GM21717 (cell line): ENCODE results near the gene ITGB4.

Source experiments
- ATAC-seq: cut with Tn5 transposase; IDR thresholded peaks from one replicate; pipeline ENCODE4 v1.9.1; 2021; ENCODE audit warnings: mild to moderate bottlenecking, moderate library complexity; ENCODE audit not compliant: unreplicated experiment

The ITGB4 gene

DNA sequence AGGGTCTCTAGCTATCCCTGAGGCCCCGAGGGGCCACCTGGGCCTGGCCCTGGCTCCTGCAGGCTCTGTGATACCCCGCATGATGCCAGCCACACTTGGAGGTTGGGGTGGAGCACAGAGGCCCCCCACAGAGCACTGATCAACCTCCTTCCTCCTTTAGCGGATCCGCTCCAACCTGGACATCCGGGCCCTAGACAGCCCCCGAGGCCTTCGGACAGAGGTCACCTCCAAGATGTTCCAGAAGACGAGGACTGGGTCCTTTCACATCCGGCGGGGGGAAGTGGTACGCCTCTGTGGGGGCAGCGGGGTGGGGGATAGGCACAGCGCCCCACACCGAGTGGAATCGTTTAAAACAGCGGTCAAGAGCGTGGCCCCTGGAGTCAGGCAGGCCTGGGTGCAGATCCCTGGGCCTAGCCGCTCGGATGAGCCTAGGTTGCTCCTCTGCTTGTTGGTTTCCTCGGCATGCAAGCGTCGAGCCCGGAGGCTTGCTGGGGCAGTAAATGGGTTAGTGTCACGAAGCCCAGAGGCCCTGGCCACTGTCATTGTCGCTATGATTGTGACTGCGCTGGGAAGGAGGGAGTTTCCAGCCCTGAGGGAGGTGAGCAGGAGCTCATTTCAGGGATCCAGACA is 9.9 kb downstream of the ITGB4 start:
- ATAC-seq: no peak

DNA sequence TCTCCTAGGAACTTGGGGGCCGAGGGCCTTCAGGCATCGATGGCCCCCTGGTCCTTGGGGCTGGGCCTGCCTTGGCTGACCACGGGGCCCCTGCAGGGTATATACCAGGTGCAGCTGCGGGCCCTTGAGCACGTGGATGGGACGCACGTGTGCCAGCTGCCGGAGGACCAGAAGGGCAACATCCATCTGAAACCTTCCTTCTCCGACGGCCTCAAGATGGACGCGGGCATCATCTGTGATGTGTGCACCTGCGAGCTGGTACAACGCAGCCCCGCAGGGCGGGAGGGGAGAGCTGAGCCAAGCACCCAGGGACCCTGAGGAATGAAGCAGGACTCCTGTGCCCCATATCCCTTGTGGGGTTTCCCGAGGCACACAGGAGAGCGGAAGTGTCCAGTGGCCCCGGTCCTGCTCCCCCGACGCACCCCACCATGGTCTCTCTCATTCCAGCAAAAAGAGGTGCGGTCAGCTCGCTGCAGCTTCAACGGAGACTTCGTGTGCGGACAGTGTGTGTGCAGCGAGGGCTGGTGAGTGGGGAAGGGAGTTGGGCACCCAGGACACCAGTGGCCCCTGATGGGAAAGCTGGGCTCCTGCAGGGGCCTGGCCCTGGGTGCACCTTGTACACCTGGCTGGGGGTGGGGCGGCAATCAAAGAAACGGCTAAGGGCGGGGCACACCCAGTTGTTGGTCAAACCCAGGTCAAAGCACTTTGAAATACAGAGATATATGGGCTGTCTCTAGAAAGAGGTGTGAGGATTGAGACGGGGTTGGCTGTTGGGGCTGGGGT is 10.6 kb downstream of the ITGB4 start:
- ATAC-seq: no peak

- ATAC-seq: no peak
Observed at GRCh38 chr17:75733471-75733870, 12.2 kb downstream of the ITGB4 start.

- ATAC-seq: no peak
Observed at GRCh38 chr17:75734674-75735294, 13.5 kb downstream of the ITGB4 start.

- ATAC-seq: no peak
Observed at GRCh38 chr17:75736173-75736835, 15.0 kb downstream of the ITGB4 start.

GRCh38 chr17:75737133-75737962 is 16.1 kb downstream of the ITGB4 start:
- ATAC-seq: no peak

DNA sequence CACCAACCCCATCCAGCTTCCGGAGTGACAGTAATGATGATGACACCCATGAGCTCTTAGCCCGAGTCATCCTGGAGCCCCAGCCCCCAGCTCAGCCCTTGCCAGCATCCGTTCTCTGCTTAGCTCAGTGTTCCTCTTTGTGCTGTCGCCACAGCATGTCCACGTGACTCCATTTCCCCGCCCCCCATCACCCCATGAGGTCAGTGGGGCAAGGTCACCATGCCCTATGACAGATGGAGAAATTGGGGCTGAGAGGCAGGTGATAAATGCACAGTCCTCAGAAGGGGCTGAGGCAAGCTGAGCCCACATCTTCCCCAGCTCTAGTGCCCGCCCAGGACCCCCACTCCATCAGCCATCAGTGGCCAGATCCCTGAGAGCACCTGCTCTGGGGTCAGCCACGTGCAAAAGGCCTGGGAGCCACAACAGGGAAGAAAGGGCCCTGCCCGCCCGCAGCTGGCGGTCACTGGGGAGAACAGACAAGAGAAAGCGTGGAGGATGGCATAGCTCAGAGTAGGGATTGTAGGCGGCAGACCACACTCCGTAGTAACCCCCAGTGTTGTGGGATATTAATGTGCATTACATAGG is 17.1 kb downstream of the ITGB4 start:
- ATAC-seq: no peak

- ATAC-seq: no peak
Observed at GRCh38 chr17:75739174-75739573, 17.9 kb downstream of the ITGB4 start.

DNA sequence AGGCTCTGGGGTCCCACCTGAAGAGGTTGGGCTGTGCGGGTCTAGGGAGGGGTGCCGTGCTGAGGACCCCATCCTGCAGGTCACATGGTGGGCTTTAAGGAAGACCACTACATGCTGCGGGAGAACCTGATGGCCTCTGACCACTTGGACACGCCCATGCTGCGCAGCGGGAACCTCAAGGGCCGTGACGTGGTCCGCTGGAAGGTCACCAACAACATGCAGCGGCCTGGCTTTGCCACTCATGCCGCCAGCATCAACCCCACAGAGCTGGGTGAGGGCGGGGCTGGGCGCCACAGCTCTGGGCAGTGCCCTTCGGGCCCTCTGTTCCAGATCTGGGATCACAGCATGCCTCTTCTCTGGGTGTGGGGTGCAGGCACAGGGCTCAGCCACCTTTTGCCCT is 18.5 kb downstream of the ITGB4 start:
- ATAC-seq: no peak

GRCh38 chr17:75740215-75740614 is 19.0 kb downstream of the ITGB4 start:
- ATAC-seq: no peak

GRCh38 chr17:75740631-75741077 is 19.4 kb downstream of the ITGB4 start:
- no peak for ATAC-seq

DNA sequence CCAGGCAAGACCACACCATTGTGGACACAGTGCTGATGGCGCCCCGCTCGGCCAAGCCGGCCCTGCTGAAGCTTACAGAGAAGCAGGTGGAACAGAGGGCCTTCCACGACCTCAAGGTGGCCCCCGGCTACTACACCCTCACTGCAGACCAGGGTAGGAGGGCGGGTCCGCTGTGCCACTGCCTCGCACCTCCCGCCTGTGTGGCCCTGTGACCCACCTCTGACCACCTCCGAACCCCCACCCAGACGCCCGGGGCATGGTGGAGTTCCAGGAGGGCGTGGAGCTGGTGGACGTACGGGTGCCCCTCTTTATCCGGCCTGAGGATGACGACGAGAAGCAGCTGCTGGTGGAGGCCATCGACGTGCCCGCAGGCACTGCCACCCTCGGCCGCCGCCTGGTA is 21.1 kb downstream of the ITGB4 start:
- no peak for ATAC-seq

DNA sequence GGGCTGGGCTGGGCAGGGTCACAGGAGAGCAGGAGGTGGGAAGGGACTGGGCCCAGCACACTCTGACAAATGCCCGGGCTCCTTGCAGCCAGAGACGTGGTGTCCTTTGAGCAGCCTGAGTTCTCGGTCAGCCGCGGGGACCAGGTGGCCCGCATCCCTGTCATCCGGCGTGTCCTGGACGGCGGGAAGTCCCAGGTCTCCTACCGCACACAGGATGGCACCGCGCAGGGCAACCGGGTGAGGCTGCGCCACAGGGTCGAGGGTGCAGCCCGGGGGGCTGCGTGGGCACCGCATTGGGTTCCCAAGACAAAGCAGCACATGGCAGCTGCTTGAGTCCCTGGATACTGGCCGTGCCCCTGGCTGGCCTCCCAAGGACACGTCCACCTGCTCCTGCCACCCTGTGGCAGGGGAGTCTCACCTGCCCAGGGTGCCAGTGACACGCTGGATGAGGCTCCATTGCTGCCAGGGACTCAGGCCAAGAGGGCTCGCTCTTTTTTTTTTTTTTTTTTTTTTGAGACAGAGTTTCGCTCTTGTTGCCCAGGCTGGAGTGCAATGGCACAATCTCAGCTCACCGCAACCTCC is 22.5 kb downstream of the ITGB4 start:
- ATAC-seq: no peak

- ATAC-seq: no peak
Observed at GRCh38 chr17:75748706-75749105, 27.4 kb downstream of the ITGB4 start.

- no peak for ATAC-seq
Observed at GRCh38 chr17:75749545-75750389, 28.5 kb downstream of the ITGB4 start.

- no peak for ATAC-seq
Observed at GRCh38 chr17:75750661-75751423, 29.6 kb downstream of the ITGB4 start.

GRCh38 chr17:75751676-75752404 is 30.6 kb downstream of the ITGB4 start:
- no peak for ATAC-seq

- ATAC-seq: no peak
Observed at GRCh38 chr17:75752405-75752709, 31.1 kb downstream of the ITGB4 start.
